DOHH2 (cell line): ENCODE measurements around the gene NTRK1.

Experiments
- H3F3A ChIP-seq: fragments of 200-600 bp; sonication (generic), shearing (Covaris generic); 2 replicates; pipeline ENCODE4 v1.6.0; 2016; ENCODE audit warnings: antibody characterized with exemption, mild to moderate bottlenecking; ENCODE audit not compliant: control insufficient read depth, insufficient read depth
- H3K27ac ChIP-seq: fragments of 200-600 bp; sonication (generic); 2 replicates; pipeline ENCODE4 v1.5.1; 2014; ENCODE audit warnings: low read depth, mild to moderate bottlenecking, low read length, moderate library complexity
- H3K27me3 ChIP-seq: fragments of 200-600 bp; sonication (generic); 2 replicates; pipeline ENCODE4 v1.6.1; 2014; ENCODE audit warnings: mild to moderate bottlenecking, low read length, mixed read lengths; ENCODE audit not compliant: control insufficient read depth
- H3K36me3 ChIP-seq: fragments of 200-600 bp; sonication (generic); 2 replicates; pipeline ENCODE4 v1.6.1; 2014; ENCODE audit warnings: mild to moderate bottlenecking, low read length, moderate library complexity, mixed read lengths; ENCODE audit not compliant: control insufficient read depth
- H3K4me1 ChIP-seq: fragments of 200-600 bp; sonication (generic); 2 replicates; pipeline ENCODE4 v1.6.1; 2014; ENCODE audit warnings: mild to moderate bottlenecking, low read length, mixed read lengths; ENCODE audit not compliant: control insufficient read depth
- H3K4me2 ChIP-seq: fragments of 200-600 bp; sonication (generic); 2 replicates; pipeline ENCODE4 v1.6.0; 2014; ENCODE audit warnings: mild to moderate bottlenecking, low read length, moderate library complexity
- H3K4me3 ChIP-seq: fragments of 200-600 bp; sonication (generic); 2 replicates; pipeline ENCODE4 v1.5.1; 2014; ENCODE audit warnings: mild to moderate bottlenecking, low read length, mixed read lengths
- H3K79me2 ChIP-seq: fragments of 200-600 bp; sonication (generic); 2 replicates; pipeline ENCODE4 v1.6.1; 2014; ENCODE audit warnings: mild to moderate bottlenecking, low read length, mixed read lengths; ENCODE audit not compliant: control insufficient read depth
- H3K9me2 ChIP-seq: fragments of 200-600 bp; sonication (generic); replicated peaks from 2 replicates; pipeline ENCODE4 v1.6.1; 2014; ENCODE audit warnings: mild to moderate bottlenecking, low read length, mixed read lengths; ENCODE audit not compliant: control insufficient read depth
- H3K9me3 ChIP-seq: fragments of 200-600 bp; sonication (generic); 2 replicates; pipeline ENCODE4 v1.6.1; 2014; ENCODE audit warnings: antibody characterized with exemption, low read length, mixed read lengths; ENCODE audit not compliant: control insufficient read depth, insufficient read depth
- H4K20me1 ChIP-seq: fragments of 200-600 bp; sonication (generic); 2 replicates; pipeline ENCODE4 v1.6.0; 2014; ENCODE audit warnings: low read depth, mild to moderate bottlenecking, antibody characterized with exemption, low read length, moderate library complexity; ENCODE audit not compliant: control insufficient read depth, insufficient read depth
- CTCF ChIP-seq: fragments of 200-600 bp; sonication (generic); IDR thresholded peaks from one replicate; pipeline ENCODE4 v1.5.1; 2014; ENCODE audit warnings: antibody characterized with exemption, mild to moderate bottlenecking, low read depth, low read length; ENCODE audit not compliant: poor library complexity, severe bottlenecking
- EZH2phosphoT487 ChIP-seq: fragments of 200-600 bp; sonication (generic); IDR thresholded peaks from 2 replicates; pipeline ENCODE4 v1.6.1; 2017; ENCODE audit warnings: borderline replicate concordance, mild to moderate bottlenecking, antibody characterized with exemption, low read length, moderate library complexity, mixed read lengths

The NTRK1 gene

GRCh38 chr1:156894001-156894400 lies 33.3 kb downstream of the NTRK1 start:
- Histone ChIP-seq H3K27ac (no peak overlapping the region), H3K36me3 (no peaks in the 10 kb centered on the region), H3K9me3 (no peaks in the 10 kb centered on the region), H3K4me3 (no peak overlapping the region), H3K27me3 (peaks cover 45% of the 10 kb centered on the region), H3K79me2 (no peaks in the 10 kb centered on the region), H4K20me1 (0 out of 2 replicates have a peak, but pooled peaks cover 3% of the 10 kb centered on the region), H3F3A (no peaks in the 10 kb centered on the region), H3K4me1 (0 out of 2 replicates have a peak, but pooled peaks cover 3% of the 10 kb centered on the region), H3K9me2 (no peaks in the 10 kb centered on the region), H3K4me2 (no peak overlapping the region)
- TF ChIP-seq EZH2phosphoT487 (no peak), CTCF (no peak)

- no peaks in the 10 kb centered on the region for H3F3A ChIP-seq
- H3K4me3 ChIP-seq, result no peak overlapping the region
- H3K27ac ChIP-seq, result no peak overlapping the region
- no peaks in the 10 kb centered on the region for H3K9me2 ChIP-seq
- peaks cover 50% of the 10 kb centered on the region for H3K27me3 ChIP-seq
- no peaks in the 10 kb centered on the region for H3K9me3 ChIP-seq
- no peaks in the 10 kb centered on the region for H3K79me2 ChIP-seq
- no peak for TF ChIP-seq CTCF
- no peak for TF ChIP-seq EZH2phosphoT487
- no peak overlapping the region for H3K4me2 ChIP-seq
- H3K36me3 ChIP-seq, result no peaks in the 10 kb centered on the region
- H4K20me1 ChIP-seq, result 0 out of 2 replicates have a peak, but pooled peaks cover 3% of the 10 kb centered on the region
- 0 out of 2 replicates have a peak, but pooled peaks cover 3% of the 10 kb centered on the region for H3K4me1 ChIP-seq
Observed at GRCh38 chr1:156894711-156895454, 34.2 kb downstream of the NTRK1 start.

GRCh38 chr1:156895455-156895812 lies 34.8 kb downstream of the NTRK1 start:
- TF ChIP-seq EZH2phosphoT487 (no peak), CTCF (no peak)
- Histone ChIP-seq H3K4me1 (0 out of 2 replicates have a peak, but pooled peaks cover 3% of the 10 kb centered on the region), H3K9me2 (no peaks in the 10 kb centered on the region), H3K4me3 (no peak overlapping the region), H4K20me1 (0 out of 2 replicates have a peak, but pooled peaks cover 3% of the 10 kb centered on the region), H3K4me2 (no peak overlapping the region), H3K27me3 (peaks cover 48% of the 10 kb centered on the region), H3K36me3 (no peaks in the 10 kb centered on the region), H3K9me3 (no peaks in the 10 kb centered on the region), H3K79me2 (no peaks in the 10 kb centered on the region), H3K27ac (no peak overlapping the region), H3F3A (no peaks in the 10 kb centered on the region)
